HG03095 (cell line): ENCODE measurements around the gene LRRC14B.
"Not testable (repeated sequence)": the region's sequence is repeated elsewhere in the genome, so short reads cannot be mapped to it uniquely, and the experiment has no call there.

ENCODE experiments used
- ATAC-seq: cut with Tn5 transposase; IDR thresholded peaks from one replicate; pipeline ENCODE4 v1.9.1; 2021; ENCODE audit warnings: moderate library complexity; ENCODE audit not compliant: unreplicated experiment

The LRRC14B gene

GRCh38 chr5:159448-160172 is 31.7 kb upstream of the LRRC14B start:
- no peak for ATAC-seq

DNA sequence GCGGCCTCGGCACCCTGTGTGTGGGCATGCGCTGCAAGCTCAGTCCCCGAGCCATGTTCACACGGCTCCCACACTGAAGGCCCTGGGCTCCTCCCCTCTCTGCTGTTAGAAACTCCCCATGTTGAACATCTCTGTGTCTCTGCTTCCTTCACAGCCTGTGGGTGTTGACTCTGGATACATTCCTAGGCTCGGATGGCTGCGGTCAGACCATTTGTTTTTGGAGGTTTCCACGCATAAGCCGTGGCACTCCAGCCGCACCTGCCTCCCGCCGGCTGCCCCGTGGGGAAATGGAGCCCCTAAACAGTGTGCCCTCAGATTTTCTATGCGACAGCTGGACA is 31.2 kb upstream of the LRRC14B start:
- no peak for ATAC-seq

DNA sequence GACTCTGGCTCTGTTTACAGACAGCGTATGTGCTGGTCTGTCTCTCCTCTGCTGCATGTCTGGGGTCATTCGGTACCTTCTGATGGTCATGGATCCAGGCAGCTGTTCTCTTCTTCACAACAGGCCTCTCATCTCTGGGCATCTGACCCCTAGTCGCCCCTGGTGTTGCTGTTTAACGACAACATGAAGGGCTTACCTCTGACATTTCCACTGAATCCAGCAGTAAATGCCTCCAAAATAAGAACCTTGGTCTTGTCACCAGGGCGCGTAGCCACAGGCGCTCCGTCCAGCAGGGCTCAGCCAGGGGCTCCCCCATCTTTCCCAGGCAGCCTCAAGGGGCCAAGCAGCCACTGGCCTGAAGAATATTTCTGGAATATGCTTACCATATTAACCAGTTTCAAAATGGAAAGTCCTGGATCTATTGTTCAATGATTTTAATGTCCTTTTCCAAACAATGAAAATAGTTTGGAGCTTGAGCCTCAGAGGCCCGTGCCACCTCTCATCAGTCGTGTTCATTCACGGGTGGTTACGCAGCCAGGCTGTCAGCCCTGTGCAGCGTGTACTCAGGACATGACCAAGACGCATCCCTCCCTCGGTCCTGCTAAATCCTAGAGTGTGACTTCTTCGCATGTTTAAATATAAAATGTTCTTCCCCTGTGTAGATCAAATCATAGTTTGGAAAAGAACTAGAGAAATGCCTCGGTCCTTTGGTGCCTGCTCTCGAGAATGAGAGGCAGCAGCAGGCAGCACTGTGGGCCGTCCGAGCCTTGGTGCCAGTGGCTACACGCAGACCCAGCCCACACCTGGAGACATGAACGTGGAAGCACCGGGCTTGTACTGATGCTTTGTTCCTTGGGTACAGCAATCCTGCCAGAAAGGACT is 30.1 kb upstream of the LRRC14B start:
- ATAC-seq = no peak

- no peak for ATAC-seq
Measured at GRCh38 chr5:161803-162110, 29.5 kb upstream of the LRRC14B start.

- ATAC-seq = no peak
Measured at GRCh38 chr5:162190-162564, 29.1 kb upstream of the LRRC14B start.

DNA sequence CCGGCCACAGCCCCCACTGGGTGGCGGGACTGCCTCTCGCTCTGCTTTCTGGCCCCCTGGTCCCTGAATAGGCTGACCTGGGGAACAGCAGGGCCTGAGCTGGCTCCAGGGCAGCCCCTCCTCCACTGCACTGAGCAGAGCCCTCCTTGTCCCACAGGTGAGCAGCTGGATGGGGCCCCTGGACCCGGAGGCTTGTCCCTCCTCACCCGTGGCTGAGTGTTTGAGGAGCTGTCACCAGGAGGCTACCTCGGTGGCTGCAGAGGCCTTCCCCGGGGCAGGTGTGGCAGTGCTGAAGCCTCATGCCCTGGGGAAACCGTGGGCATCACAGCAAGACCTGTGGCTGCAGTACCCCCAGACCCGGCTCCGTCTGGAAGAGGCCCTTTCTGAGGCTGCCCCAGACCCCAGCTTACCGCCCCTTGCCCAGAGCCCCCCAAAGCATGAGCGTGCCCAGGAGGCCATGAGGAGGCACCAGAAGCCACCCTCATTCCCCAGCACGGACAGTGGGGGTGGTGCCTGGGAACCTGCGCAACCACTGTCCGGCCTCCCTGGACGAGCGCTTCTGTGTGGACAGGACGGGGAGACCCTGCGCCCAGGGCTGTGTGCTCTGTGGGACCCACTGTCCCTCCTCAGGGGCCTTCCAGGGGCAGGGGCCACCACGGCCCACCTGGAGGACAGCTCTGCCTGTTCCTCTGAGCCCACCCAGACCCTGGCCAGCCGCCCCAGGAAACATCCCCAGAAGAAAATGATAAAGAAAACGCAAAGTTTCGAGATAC is 28.5 kb upstream of the LRRC14B start:
- no peak for ATAC-seq

DNA sequence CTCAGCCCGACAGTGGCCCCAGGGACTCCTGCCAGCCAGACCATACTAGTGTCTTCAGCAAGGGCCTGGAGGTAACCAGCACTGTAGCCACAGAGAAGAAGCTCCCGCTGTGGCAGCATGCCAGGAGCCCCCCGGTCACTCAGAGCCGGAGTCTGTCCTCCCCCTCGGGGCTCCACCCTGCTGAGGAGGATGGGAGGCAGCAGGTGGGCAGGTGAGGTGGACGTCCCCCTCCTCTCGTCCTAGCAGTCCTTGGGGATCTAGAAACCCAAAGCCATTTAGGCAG is 28.0 kb upstream of the LRRC14B start:
- ATAC-seq = no peak

DNA sequence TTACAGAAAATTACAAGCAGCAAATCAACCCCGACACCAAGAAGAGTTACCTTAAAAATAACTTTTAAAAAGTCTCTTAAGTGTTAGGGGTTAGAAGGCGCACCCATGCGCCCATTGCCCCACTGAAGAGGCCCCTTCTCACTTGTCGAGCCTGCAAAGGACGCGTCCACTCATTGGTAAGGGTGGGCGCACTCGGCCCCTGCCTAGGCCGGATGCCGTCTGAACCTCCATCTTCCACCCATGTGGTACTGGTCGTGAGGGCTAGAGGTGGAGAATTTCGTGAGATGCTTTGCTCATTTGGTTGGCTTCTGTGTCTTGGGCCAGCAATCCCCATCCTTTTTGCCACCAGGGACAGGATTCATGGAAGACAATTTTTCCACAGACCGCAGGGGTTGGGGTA is 27.5 kb upstream of the LRRC14B start:
- no peak for ATAC-seq

GRCh38 chr5:164244-164643 is 27.1 kb upstream of the LRRC14B start:
- no peak for ATAC-seq

- ATAC-seq = not testable (repeated sequence)
Measured at GRCh38 chr5:164783-165182, 26.5 kb upstream of the LRRC14B start.

GRCh38 chr5:166441-167372 is 24.6 kb upstream of the LRRC14B start:
- no peak for ATAC-seq

GRCh38 chr5:167511-167910 is 23.8 kb upstream of the LRRC14B start:
- no peak for ATAC-seq

DNA sequence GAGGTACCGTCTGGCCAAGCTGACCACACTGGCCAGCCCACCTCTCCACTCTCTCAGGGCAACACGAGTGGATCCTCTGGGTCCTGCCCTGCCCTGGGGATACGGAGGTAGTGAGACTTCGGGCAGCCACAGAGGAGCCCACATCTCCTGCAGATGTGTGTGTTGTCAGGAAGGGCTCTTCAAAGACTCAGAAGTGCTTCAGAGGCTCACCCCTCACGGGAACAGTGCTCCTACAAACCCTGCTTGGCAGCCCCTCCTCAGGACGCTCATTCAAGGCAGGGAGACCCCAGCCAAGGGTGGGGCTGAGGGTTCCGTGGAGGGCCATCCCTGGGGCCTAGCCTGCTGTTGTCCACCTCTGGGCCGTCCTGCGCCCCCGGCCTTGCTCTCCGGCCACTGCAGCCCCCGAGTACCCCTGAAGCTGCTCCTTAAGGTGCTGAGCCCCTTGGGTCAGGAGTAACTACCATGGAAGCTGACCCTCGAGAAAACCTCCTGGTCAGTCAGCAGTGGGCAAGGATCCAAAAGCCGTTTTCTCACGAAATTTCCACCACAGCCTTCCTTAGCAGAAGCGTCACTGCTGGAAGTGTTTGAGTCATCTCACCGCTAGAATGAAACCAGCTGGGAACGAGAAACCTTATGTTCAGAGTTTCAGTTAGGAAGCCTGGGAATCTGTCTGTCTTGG is 23.2 kb upstream of the LRRC14B start:
- ATAC-seq = no peak

- ATAC-seq = no peak
Measured at GRCh38 chr5:169071-169727, 22.1 kb upstream of the LRRC14B start.

DNA sequence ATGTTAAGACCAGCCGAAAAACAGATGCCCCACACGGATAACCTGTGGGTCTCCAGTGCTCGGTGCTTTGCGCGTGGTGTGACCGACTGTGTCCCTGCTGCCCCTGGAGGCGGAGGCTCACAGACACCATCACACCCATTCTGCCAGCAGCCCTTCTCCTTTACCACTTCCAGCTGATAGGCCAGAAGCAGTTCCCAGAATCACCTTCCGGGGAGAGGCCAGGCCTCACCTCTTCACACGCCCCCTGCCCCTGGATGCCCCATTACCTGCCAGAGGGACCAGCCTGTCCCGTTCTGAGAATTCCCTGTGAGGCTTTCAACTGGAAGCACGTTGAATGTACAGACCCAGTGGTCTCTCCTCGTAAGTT is 21.6 kb upstream of the LRRC14B start:
- no peak for ATAC-seq

GRCh38 chr5:170971-171800 is 20.1 kb upstream of the LRRC14B start:
- ATAC-seq = no peak

GRCh38 chr5:171801-172331 is 19.4 kb upstream of the LRRC14B start:
- no peak for ATAC-seq

GRCh38 chr5:172421-172820 is 18.9 kb upstream of the LRRC14B start:
- no peak for ATAC-seq

- ATAC-seq = no peak
Measured at GRCh38 chr5:172841-173251, 18.4 kb upstream of the LRRC14B start.
